Endodermal cell (in vitro differentiated cells): ENCODE measurements around the gene OR9Q1. TPM values are rescaled to one million over a fixed set of nuclear protein-coding genes. Genes with fewer than 3 reads are reported as not detected.

Source experiments
- DNase-seq: peaks from one replicate; pipeline ENCODE4 v3.0.0-alpha.2; 2017
- H3K27ac ChIP-seq: 2 replicates; pipeline ENCODE4 v1.5.1; 2013; ENCODE audit warnings: mild to moderate bottlenecking, low read depth, low read length, moderate library complexity
- H3K27me3 ChIP-seq: 2 replicates; pipeline ENCODE4 v1.6.1; 2013; ENCODE audit warnings: mild to moderate bottlenecking, low read length, moderate library complexity; ENCODE audit not compliant: insufficient read depth, control insufficient read depth, poor library complexity, severe bottlenecking
- H3K36me3 ChIP-seq: 2 replicates; pipeline ENCODE4 v1.7.0; 2013; ENCODE audit warnings: mild to moderate bottlenecking, low read length, moderate library complexity; ENCODE audit not compliant: control insufficient read depth, insufficient read depth
- H3K4me1 ChIP-seq: one replicate; pipeline ENCODE4 v1.7.0; 2013; ENCODE audit warnings: low read length; ENCODE audit not compliant: control insufficient read depth, insufficient read depth
- H3K4me3 ChIP-seq: 2 replicates; pipeline ENCODE4 v1.5.1; 2013; ENCODE audit warnings: mild to moderate bottlenecking, low read length, moderate library complexity
- H3K9ac ChIP-seq: 2 replicates; pipeline ENCODE4 v1.6.1; 2013; ENCODE audit warnings: mild to moderate bottlenecking, low read length, moderate library complexity; ENCODE audit not compliant: poor library complexity, severe bottlenecking; ENCODE audit errors: extremely low read depth
- H3K9me3 ChIP-seq: 2 replicates; pipeline ENCODE4 v1.6.1; 2013; ENCODE audit warnings: mild to moderate bottlenecking, low read length, moderate library complexity; ENCODE audit not compliant: control insufficient read depth
- H3K27ac Mint-ChIP-seq: 2 replicates; pipeline ENCODE4 v1.8.0; 2020; ENCODE audit warnings: mixed read lengths
- H3K27me3 Mint-ChIP-seq: 2 replicates; pipeline ENCODE4 v1.8.0; 2021; ENCODE audit warnings: mild to moderate bottlenecking, mixed read lengths; ENCODE audit not compliant: insufficient read depth
- H3K36me3 Mint-ChIP-seq: 2 replicates; pipeline ENCODE4 v1.8.0; 2020; ENCODE audit warnings: low read depth, mixed read lengths
- H3K4me1 Mint-ChIP-seq: 2 replicates; pipeline ENCODE4 v1.8.0; 2020; ENCODE audit warnings: mixed read lengths
- H3K4me3 Mint-ChIP-seq: 2 replicates; pipeline ENCODE4 v1.8.0; 2020; ENCODE audit warnings: mild to moderate bottlenecking, moderate library complexity, mixed read lengths
- H3K9me3 Mint-ChIP-seq: 2 replicates; pipeline ENCODE4 v1.8.0; 2020; ENCODE audit warnings: mild to moderate bottlenecking, mixed read lengths
- CTCF ChIP-seq: fragments of 200-600 bp; sonication (generic); conservative IDR thresholded peaks from 2 replicates; pipeline ENCODE4 v1.5.0; 2021; ENCODE audit warnings: antibody characterized with exemption, mild to moderate bottlenecking
- WGBS, 2 experiments: methylation state at CpG; one replicate each; pipeline versions ENCODE4 v1.1.5 to v1.1.7; 2013; ENCODE audit warnings: missing lambda C conversion rate in 2 of 2, mixed read lengths in 1 of 2; ENCODE audit not compliant: insufficient coverage in 1 of 2, insufficient read length in 1 of 2; 5-methylcytosine and 5-hydroxymethylcytosine counted together
- total RNA-seq, 2 donors: library from RNA; stranded (reverse); fragmentation: NEBNext Ultra II Directional in 1 of 2; extraction: Animal tissue kit (Norgen Biotek cat#: 25700) in 1 of 2; gene quantifications; 2 replicates in 1 of 2; 3 replicates in 1 of 2; pipeline ENCODE4 v1.2.1, GENCODE V29; 2021

OR9Q1 gene
- total RNA-seq, 2 donors from 2014 or later = not detected

- H3K36me3 ChIP-seq = no peaks in the 10 kb centered on the region
- no peak overlapping the region for H3K9ac ChIP-seq
- no peak overlapping the region for H3K4me3 ChIP-seq
- DNase-seq = no peak
- 69 to 86% methylated on average over 1 of the region's 1 CpG for WGBS, 2 experiments
- H3K27me3 ChIP-seq = no peaks in the 10 kb centered on the region
- no peak overlapping the region for H3K4me3 Mint-ChIP-seq
- H3K27ac Mint-ChIP-seq = no peak overlapping the region
- no peak overlapping the region for H3K27ac ChIP-seq
- no peaks in the 10 kb centered on the region for H3K4me1 ChIP-seq
- no peaks in the 10 kb centered on the region for H3K4me1 Mint-ChIP-seq
- peaks cover 2% of the 10 kb centered on the region for H3K9me3 Mint-ChIP-seq
- H3K36me3 Mint-ChIP-seq = no peaks in the 10 kb centered on the region
- H3K9me3 ChIP-seq = no peaks in the 10 kb centered on the region
- H3K27me3 Mint-ChIP-seq = no peaks in the 10 kb centered on the region
- no peak for TF ChIP-seq CTCF
These were observed 141.3 kb downstream of the OR9Q1 start for GRCh38 chr11:58164990-58165389.

GRCh38 chr11:58165504-58166106, 141.9 kb downstream of the OR9Q1 start:
- Mint-ChIP-seq H3K27ac (no peak overlapping the region), H3K4me1 (no peaks in the 10 kb centered on the region), H3K36me3 (no peaks in the 10 kb centered on the region), H3K9me3 (no peaks in the 10 kb centered on the region), H3K27me3 (no peaks in the 10 kb centered on the region), H3K4me3 (no peak overlapping the region)
- DNase-seq = no peak
- Histone ChIP-seq H3K9ac (no peak overlapping the region), H3K9me3 (no peaks in the 10 kb centered on the region), H3K27ac (no peak overlapping the region), H3K36me3 (no peaks in the 10 kb centered on the region), H3K4me3 (no peak overlapping the region), H3K27me3 (no peaks in the 10 kb centered on the region), H3K4me1 (no peaks in the 10 kb centered on the region)
- WGBS, 2 experiments = 87 to 100% methylated on average over 5 to 7 of the region's 7 CpGs
- no peak for TF ChIP-seq CTCF

- Histone ChIP-seq H3K27ac (no peak overlapping the region), H3K9ac (no peak overlapping the region), H3K4me3 (no peak overlapping the region), H3K9me3 (no peaks in the 10 kb centered on the region), H3K36me3 (no peaks in the 10 kb centered on the region), H3K27me3 (no peaks in the 10 kb centered on the region), H3K4me1 (no peaks in the 10 kb centered on the region)
- H3K4me3 Mint-ChIP-seq = no peak overlapping the region
- WGBS, 2 experiments = 79 to 84% methylated on average over 2 to 4 of the region's 5 CpGs
- no peak for DNase-seq
- no peaks in the 10 kb centered on the region for H3K4me1 Mint-ChIP-seq
- no peaks in the 10 kb centered on the region for H3K27me3 Mint-ChIP-seq
- no peaks in the 10 kb centered on the region for H3K9me3 Mint-ChIP-seq
- no peaks in the 10 kb centered on the region for H3K36me3 Mint-ChIP-seq
- no peak overlapping the region for H3K27ac Mint-ChIP-seq
- no peak for TF ChIP-seq CTCF
These were observed 153.9 kb downstream of the OR9Q1 start for GRCh38 chr11:58177409-58178054.
